NCI-H345 treated with DMSO at 0.1 percent for 48 hours (cell line): ENCODE results near the gene RARS2.
"Not testable (repeated sequence)": the region's sequence is repeated elsewhere in the genome, so short reads cannot be mapped to it uniquely, and the experiment has no call there.

Experiments
- DNase-seq: peaks from one replicate; lab custom pipeline; 2025; ENCODE audit not compliant: unreplicated experiment; lab: John Stamatoyannopoulos, UW

Gene RARS2, protein sequence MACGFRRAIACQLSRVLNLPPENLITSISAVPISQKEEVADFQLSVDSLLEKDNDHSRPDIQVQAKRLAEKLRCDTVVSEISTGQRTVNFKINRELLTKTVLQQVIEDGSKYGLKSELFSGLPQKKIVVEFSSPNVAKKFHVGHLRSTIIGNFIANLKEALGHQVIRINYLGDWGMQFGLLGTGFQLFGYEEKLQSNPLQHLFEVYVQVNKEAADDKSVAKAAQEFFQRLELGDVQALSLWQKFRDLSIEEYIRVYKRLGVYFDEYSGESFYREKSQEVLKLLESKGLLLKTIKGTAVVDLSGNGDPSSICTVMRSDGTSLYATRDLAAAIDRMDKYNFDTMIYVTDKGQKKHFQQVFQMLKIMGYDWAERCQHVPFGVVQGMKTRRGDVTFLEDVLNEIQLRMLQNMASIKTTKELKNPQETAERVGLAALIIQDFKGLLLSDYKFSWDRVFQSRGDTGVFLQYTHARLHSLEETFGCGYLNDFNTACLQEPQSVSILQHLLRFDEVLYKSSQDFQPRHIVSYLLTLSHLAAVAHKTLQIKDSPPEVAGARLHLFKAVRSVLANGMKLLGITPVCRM

GRCh38 chr6:87589693-87590416 is at the start of gene RARS2, which contains the start of gene ORC3:
RARS2 (minus strand) TSS chr6:87589987; CDS start chr6:87589957, 30 bp downstream.
ORC3 (plus strand) TSS chr6:87590135; CDS start chr6:87590169, 34 bp downstream.
- DNase-seq: peak; percentile 81

DNA sequence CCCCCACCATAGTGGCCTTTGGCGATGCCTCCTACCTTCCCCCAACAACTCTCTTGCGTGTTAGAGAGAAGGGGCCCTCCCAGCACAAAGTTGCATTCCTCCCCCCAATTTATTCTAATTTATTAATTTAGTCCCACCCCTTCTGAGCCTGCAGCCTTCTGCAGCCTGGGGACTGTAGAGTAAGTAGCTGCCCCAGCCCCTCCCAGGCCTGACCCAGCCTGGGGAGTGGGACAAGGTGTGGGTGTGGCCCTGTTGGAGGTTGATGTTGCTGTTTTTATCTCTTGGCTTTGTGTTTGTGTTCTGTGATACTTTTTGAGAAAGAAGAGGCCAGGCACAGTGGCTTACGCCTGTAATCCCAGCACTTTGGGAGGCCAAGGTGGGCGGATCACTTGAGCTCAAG is 49.6 kb upstream of the RARS2 start:
- DNase-seq: no peak

DNA sequence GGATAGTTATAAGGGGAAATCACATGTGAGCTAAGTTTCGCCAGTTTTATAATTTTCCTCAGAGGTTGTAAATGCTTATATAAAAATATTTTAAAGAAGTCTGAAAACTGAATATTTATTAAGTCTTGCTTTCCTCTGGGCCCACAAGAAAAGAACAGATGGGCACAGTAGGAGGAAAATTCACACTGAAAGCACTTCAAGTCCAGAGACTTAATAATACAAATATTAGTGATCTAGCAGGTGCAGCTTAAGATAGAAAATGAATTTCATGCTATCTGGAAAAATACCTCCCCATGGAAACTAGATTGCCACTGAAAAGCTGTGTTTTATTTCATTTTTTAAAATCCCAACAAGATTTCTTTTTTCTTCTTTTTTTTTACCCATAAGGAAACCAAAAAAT is 47.3 kb upstream of the RARS2 start:
- no peak for DNase-seq

- DNase-seq: no peak
Measured at GRCh38 chr6:87636315-87636714, 46.5 kb upstream of the RARS2 start.

- no peak for DNase-seq
Measured at GRCh38 chr6:87633851-87634250, 44.1 kb upstream of the RARS2 start.

- DNase-seq: no peak
Measured at GRCh38 chr6:87630746-87631145, 41.0 kb upstream of the RARS2 start.

GRCh38 chr6:87628881-87629280 is 39.1 kb upstream of the RARS2 start:
- no peak for DNase-seq

DNA sequence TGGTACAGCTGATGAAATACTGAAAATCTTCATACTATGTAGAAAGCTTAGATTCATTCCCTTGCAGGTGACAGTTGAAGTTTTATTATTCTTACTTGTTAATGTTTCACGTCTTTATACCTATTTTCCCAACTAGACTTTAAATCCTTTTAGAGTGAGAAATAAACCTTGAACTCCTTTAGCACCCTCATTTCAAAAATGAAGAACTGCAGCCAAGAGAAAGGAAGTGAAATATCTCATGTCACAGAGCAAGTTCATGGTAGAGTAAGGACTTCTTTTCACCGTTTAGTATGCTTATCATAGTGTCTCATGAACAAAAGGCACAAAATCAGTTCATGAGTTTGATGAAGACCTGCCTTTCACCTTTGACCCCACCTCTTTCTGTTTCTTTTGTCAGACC is 38.6 kb upstream of the RARS2 start:
- no peak for DNase-seq

DNA sequence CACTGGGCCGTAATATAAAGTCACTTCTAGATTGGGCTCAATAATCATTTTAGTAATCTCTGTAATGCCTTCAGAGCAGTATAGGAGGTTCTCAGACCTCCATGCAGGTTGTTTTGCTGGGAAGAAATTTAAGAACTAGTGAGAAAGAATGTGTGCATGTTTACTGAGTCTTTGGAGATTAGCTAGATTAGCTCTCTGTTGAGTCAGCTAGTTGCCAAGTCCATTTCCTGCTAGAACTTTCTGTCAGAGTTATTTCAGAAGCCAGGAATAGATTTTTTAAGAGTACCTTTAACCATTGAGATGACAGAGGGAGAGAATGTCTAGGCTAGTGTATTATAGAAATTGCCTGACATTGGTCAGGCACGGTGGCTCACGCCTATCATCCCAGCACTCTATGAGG is 33.5 kb upstream of the RARS2 start:
- DNase-seq: no peak

DNA sequence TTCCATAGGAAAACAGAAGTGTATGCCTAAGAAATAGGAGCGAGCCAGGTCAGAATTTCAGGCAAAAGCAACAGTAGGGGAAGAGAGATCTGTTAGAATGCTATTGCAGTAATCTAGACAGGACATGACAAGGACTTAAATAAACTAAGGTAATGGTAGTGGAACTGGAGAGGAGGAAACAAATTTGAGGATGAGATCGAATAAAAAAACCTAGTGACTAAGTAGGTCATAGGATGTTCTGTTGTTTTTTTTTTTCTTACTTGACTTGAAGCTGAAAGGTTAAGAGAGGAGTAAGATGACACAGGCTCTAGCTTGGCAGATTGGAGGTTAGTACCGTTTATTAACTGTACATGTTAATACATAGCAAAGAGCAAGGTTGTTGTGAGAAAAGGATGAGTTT is 28.7 kb upstream of the RARS2 start:
- no peak for DNase-seq

GRCh38 chr6:87617405-87617804 is 27.6 kb upstream of the RARS2 start:
- no peak for DNase-seq

DNA sequence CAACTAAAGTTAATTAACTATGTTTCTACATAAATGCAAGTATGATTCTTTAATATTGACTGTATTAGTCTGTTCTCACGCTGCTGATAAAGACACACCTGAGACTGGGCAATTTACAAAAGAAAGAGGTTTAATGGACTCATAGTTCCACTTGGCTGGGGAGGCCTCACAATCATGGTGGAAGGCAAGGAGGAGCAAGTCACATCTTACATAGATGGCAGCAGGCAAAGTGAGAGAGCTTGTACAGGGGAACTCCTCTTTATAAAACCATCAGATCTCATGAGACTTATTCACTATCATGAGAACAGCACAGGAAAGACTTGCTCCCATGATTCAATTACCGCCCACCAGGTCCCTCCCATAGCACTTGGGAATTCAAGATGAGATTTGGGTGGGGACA is 23.2 kb upstream of the RARS2 start:
- not testable (repeated sequence) for DNase-seq

DNA sequence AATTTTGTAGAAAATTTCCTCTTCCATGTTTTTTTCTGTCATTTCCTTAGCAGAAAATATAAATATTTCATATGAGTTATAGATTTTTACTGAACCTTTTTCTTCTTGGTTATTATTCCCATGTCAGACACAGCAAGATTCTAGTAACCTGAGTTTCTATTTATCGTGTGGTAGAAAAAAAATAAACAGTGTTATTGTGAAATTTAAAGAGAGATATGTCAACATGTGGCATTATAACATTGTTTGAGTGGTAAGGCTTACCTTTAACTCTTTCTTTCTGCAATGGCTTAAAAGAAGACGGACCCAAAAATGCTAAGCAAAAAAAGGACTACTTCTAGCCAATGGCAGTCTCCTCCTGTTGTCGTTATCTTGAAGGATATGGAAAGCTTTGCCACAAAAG is 19.0 kb upstream of the RARS2 start:
- no peak for DNase-seq

DNA sequence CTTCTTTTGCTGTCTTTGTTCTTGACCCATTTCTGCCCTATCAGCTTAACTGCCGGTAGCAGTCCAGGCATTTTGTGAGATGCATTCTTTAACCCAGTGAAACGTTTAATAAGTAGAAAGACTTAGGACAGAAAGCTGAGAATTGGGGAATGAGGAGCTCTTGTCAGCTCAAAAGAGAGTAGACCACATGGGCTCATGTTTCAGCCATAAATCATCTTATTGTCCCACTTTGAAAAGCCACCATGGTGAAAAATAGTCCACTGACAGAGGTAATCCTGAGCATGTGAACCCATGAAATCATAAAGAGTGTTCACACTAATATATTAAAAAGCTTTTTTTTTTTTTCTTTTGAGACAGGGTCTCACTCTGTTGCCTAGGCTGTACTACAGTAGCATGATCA is 16.4 kb upstream of the RARS2 start:
- no peak for DNase-seq

- no peak for DNase-seq
Measured at GRCh38 chr6:87600576-87600975, 10.8 kb upstream of the RARS2 start.

- DNase-seq: no peak
Measured at GRCh38 chr6:87590990-87591389, 1.2 kb upstream of the RARS2 start.

DNA sequence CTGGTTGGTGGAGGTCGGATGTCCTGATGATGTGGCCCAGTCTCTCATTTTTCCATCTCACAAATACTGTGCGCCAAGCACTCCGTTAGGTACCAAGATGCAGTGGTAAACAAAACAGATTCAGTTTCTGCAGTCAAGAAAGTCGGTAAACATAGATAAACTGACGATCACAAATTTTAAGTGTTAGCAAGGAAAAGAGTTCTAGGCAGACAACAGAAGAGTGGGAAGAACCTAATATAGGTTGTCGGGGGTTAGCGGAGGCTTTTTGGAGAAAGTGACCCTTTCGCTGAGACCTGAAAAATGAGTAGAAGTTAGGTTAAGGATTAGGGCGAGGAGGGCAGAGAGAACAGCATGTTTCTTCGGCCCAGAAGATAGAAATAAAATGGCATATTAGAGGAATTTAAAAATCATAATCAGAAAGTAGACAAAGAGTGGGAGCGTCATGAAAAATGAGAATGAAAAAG is 662 bp upstream of the RARS2 start:
- DNase-seq: no peak

- no peak for DNase-seq
Measured at GRCh38 chr6:87588756-87589407, 905 bp downstream of the RARS2 start.

- no peak for DNase-seq
Measured at GRCh38 chr6:87586371-87587077, 3.3 kb downstream of the RARS2 start.

DNA sequence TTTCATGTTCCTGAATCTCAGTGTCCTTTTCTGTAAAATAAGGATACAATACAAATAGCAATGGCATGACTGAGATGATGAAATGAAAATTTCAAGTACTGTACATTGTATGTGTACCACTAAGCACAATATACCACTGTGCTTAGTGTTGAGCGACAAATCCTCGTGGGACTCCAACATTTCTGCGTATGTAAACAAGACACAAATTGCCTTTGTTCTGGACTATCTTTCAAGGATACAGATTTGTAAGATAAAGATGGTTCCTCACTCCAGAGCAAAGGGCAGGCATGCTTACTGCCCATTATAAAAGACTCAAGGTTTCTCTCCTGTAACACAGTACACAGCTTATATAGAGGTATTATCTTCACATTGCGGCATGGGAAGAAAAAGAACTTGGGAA is 6.0 kb downstream of the RARS2 start:
- DNase-seq: no peak

DNA sequence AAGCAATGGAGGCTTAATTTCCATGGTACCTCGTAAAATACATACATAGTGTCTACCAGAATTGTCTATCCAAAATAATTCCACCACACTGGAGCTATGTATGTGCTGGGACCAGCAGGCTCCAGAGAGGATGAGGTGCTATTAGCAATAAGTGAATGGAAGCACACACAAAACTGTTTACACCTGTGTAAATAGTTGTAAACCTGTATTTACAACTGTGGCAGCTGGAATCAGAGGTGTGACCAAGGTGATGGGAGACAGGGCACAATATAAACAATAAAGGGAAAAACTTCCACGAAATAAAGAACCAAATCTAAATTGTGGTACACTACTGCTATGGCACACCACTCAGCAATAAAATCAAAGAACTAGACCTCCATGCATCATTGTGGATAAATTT is 14.4 kb downstream of the RARS2 start:
- DNase-seq: no peak
